DMS 273 (cell line): Measurements from ENCODE around the gene TOR1B.
A peak's percentile ranks its signal among the peaks of the same experiment; 100 is the strongest.

ENCODE experiments used
- DNase-seq: peaks from one replicate; lab custom pipeline; 2025; ENCODE audit not compliant: unreplicated experiment; lab: John Stamatoyannopoulos, UW

TOR1B gene

GRCh38 chr9:129812385-129812784, 9.4 kb downstream of the TOR1B start:
- DNase-seq, result no peak

GRCh38 chr9:129813661-129814060, 10.7 kb downstream of the TOR1B start:
- DNase-seq, result no peak

GRCh38 chr9:129814432-129815223, 11.6 kb downstream of the TOR1B start:
- no peak for DNase-seq

GRCh38 chr9:129815278-129815677, 12.3 kb downstream of the TOR1B start:
- DNase-seq, result no peak

GRCh38 chr9:129816501-129817435, 13.8 kb downstream of the TOR1B start:
- no peak for DNase-seq

GRCh38 chr9:129822898-129823541, 20.0 kb downstream of the TOR1B start:
- peak; percentile 44 for DNase-seq

- DNase-seq, result no peak
Observed at GRCh38 chr9:129823542-129823934, 20.6 kb downstream of the TOR1B start.

GRCh38 chr9:129823935-129824601, 21.1 kb downstream of the TOR1B start, which contains the start of gene TOR1A:
Gene TOR1A (minus strand): TSS chr9:129824136. CDS start chr9:129824085, 51 bp downstream.
- peak; percentile 97 for DNase-seq

- DNase-seq, result peak; percentile 50
Observed at GRCh38 chr9:129826344-129826743, 23.4 kb downstream of the TOR1B start.

- no peak for DNase-seq
Observed at GRCh38 chr9:129826759-129827158, 23.8 kb downstream of the TOR1B start.

- no peak for DNase-seq
Observed at GRCh38 chr9:129828051-129828450, 25.1 kb downstream of the TOR1B start.

GRCh38 chr9:129828969-129829368, 26.0 kb downstream of the TOR1B start:
- no peak for DNase-seq

GRCh38 chr9:129832982-129833381, 30.0 kb downstream of the TOR1B start:
- no peak for DNase-seq

GRCh38 chr9:129834489-129835127, 31.6 kb downstream of the TOR1B start:
- peak; percentile 55 for DNase-seq

GRCh38 chr9:129835128-129835859, 32.3 kb downstream of the TOR1B start, which contains the start of the genes C9orf78 and USP20:
Gene C9orf78 (minus strand): TSS chr9:129835275. CDS start chr9:129835221, 54 bp downstream.
Gene USP20 (plus strand): TSS chr9:129835458. CDS start chr9:129852556, 17,098 bp downstream.
- DNase-seq, result peak; percentile 98

GRCh38 chr9:129835860-129836223, 32.9 kb downstream of the TOR1B start:
- peak; percentile 50 for DNase-seq

- DNase-seq, result no peak
Observed at GRCh38 chr9:129836311-129837007, 33.5 kb downstream of the TOR1B start.

- no peak for DNase-seq
Observed at GRCh38 chr9:129838707-129839259, 35.8 kb downstream of the TOR1B start.
